GM12865 (cell line): ENCODE measurements around the gene MTF2.

Experiments used
- DNase-seq: peaks from one replicate; pipeline ENCODE4 v3.0.0; 2010; ENCODE audit warnings: low read depth
- H3K4me3 ChIP-seq: 2 replicates; pipeline ENCODE4 v1.5.1; 2011; ENCODE audit warnings: mild to moderate bottlenecking, low read depth, low read length, control low read depth
- TF ChIP-seq, protein P1 (sequence below): IDR thresholded peaks from 2 replicates; pipeline ENCODE4 v1.5.1; 2011; ENCODE audit warnings: low read length, control low read depth, low read depth, inconsistent platforms; ENCODE audit not compliant: insufficient read depth; ENCODE audit errors: missing control alignments

Gene MTF2

GRCh38 chr1:93102142-93102541 lies 23.1 kb downstream of the MTF2 start:
- H3K4me3 ChIP-seq, result no peak overlapping the region
- DNase-seq, result no peak
- TF ChIP-seq, protein P1, sequence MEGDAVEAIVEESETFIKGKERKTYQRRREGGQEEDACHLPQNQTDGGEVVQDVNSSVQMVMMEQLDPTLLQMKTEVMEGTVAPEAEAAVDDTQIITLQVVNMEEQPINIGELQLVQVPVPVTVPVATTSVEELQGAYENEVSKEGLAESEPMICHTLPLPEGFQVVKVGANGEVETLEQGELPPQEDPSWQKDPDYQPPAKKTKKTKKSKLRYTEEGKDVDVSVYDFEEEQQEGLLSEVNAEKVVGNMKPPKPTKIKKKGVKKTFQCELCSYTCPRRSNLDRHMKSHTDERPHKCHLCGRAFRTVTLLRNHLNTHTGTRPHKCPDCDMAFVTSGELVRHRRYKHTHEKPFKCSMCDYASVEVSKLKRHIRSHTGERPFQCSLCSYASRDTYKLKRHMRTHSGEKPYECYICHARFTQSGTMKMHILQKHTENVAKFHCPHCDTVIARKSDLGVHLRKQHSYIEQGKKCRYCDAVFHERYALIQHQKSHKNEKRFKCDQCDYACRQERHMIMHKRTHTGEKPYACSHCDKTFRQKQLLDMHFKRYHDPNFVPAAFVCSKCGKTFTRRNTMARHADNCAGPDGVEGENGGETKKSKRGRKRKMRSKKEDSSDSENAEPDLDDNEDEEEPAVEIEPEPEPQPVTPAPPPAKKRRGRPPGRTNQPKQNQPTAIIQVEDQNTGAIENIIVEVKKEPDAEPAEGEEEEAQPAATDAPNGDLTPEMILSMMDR, result no peak

DNA sequence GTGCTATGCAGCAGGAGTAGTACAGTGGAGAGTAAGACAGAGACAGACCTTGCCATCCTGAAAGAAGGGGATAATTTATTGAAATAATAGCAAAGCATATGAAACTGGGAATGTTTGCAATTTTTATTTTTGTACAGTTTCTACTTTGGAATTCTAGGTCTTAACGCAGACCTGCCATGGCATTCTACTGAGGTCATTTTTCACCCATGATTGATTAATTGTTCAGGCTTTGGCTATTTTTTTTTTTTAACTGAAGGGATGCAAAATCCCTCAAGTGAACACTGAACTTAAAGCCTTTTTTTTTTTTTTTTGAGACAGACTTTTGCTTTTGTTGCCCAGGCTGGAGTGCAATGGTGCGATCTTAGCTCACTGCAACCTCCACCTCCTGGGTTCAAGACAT lies 27.1 kb downstream of the MTF2 start:
- no peak for DNase-seq
- no peak overlapping the region for H3K4me3 ChIP-seq
- TF ChIP-seq, protein P1, result no peak

- no peak for DNase-seq
- TF ChIP-seq, protein P1, result no peak
- no peak overlapping the region for H3K4me3 ChIP-seq
Observed at GRCh38 chr1:93107395-93107794, 28.3 kb downstream of the MTF2 start.

GRCh38 chr1:93108335-93108734 lies 29.3 kb downstream of the MTF2 start:
- no peak overlapping the region for H3K4me3 ChIP-seq
- DNase-seq, result no peak
- TF ChIP-seq, protein P1, result no peak

GRCh38 chr1:93109578-93109977 lies 30.5 kb downstream of the MTF2 start:
- H3K4me3 ChIP-seq, result no peak overlapping the region
- no peak for DNase-seq
- TF ChIP-seq, protein P1, result no peak

DNA sequence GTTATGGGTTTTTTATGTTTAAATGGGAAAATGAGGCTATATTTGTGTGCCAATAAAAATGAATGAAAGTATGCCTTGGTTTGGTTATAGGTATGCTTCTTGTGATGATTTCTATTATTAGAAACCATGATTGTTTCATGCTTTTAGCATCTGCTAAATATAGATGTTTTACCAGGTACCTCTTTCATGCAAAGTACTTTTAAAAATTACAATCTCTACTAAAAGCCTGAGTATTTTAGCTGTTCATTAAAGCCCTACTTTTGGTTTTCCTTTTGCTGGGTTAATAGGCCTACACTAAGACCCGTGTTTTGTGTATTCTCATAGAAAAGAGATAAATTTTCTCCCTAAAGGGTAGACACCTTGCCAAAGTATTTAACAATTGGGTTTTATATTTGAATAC lies 32.0 kb downstream of the MTF2 start:
- TF ChIP-seq, protein P1, result no peak
- no peak overlapping the region for H3K4me3 ChIP-seq
- DNase-seq, result peak; percentile 6

DNA sequence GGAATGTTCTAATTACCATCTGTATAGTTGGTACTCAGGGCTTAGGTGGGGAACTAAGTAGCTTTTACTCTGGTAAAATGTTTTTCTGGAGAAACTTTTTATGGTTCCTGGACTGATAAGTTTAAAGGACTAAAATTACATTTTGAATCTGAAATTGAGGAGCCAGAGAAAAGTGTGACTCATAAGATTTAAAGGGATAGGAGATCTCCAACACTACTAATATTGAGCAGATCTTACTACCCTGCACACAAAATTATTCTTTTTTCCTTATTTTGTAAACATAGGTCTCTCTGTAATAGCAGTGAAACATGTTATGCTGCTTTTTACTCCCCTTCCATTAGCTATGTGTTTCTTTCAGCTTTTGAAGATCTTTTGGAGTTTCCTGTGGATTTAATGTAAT lies 32.5 kb downstream of the MTF2 start:
- TF ChIP-seq, protein P1, result no peak
- no peak overlapping the region for H3K4me3 ChIP-seq

More for the DNA sequence above, 32.5 kb downstream of the MTF2 start:
- DNase-seq, result no peak
